ENCODE data around the gene WASL. TPM values are rescaled to one million over a fixed set of nuclear protein-coding genes. Genes with fewer than 3 reads are reported as not detected.

The WASL gene
- total RNA-seq, 2 donors from 2014 or later: 20.9 to 24.7 TPM

- H3K27me3 ChIP-seq: no peaks in the 10 kb centered on the region
- H3K4me3 ChIP-seq: no peak overlapping the region
- no peaks in the 10 kb centered on the region for H3K9me3 ChIP-seq
- peak overlapping the region in 1 of 2 donors; percentile 99 for H3K27ac ChIP-seq
- DNase-seq (ENCODE audit: low spot score): no peak
- no peaks in the 10 kb centered on the region for H3K36me3 ChIP-seq
- no peak for TF ChIP-seq CTCF (IDR thresholded peaks at IDR 0.05)
- H3K4me1 ChIP-seq: peaks cover 0 to 29% of the 10 kb centered on the region in 2 donors
Measured at GRCh38 chr7:123751821-123752220, 3.0 kb upstream of the WASL start.

GRCh38 chr7:123750389-123751230 lies 1.8 kb upstream of the WASL start:
- H3K36me3 ChIP-seq: no peaks in the 10 kb centered on the region
- H3K9me3 ChIP-seq: no peaks in the 10 kb centered on the region
- H3K4me3 ChIP-seq: peak overlapping the region in 1 of 2 donors; percentile 95
- H3K4me1 ChIP-seq: peaks cover 0 to 42% of the 10 kb centered on the region in 2 donors
- H3K27me3 ChIP-seq: no peaks in the 10 kb centered on the region
- peak overlapping the region; percentile 99 for H3K27ac ChIP-seq
- no peak for DNase-seq (ENCODE audit: low spot score)
- TF ChIP-seq CTCF (IDR thresholded peaks at IDR 0.05): no peak

- no peaks in the 10 kb centered on the region for H3K36me3 ChIP-seq
- H3K4me3 ChIP-seq: peak overlapping the region; percentile 92 to 95
- peak overlapping the region; percentile 99 for H3K27ac ChIP-seq
- peak; percentile 71 for DNase-seq (ENCODE audit: low spot score)
- H3K27me3 ChIP-seq: no peaks in the 10 kb centered on the region
- peaks cover 0 to 53% of the 10 kb centered on the region in 2 donors for H3K4me1 ChIP-seq
- no peak for TF ChIP-seq CTCF (IDR thresholded peaks at IDR 0.05)
- H3K9me3 ChIP-seq: no peaks in the 10 kb centered on the region
Measured at GRCh38 chr7:123749537-123749857, 694 bp upstream of the WASL start.

- Histone ChIP-seq H3K9me3 (no peaks in the 10 kb centered on the region), H3K36me3 (no peaks in the 10 kb centered on the region), H3K27ac (peak overlapping the region; percentile 99), H3K27me3 (no peaks in the 10 kb centered on the region), H3K4me1 (peaks cover 0 to 64% of the 10 kb centered on the region in 2 donors), H3K4me3 (peak overlapping the region; percentile 92 to 95)
- no peak for TF ChIP-seq CTCF (IDR thresholded peaks at IDR 0.05)
- peak; percentile 63 for DNase-seq (ENCODE audit: low spot score)
Measured at GRCh38 chr7:123748171-123748733, 551 bp downstream of the WASL start.

GRCh38 chr7:123747620-123748141 lies 1.1 kb downstream of the WASL start:
- peak; percentile 63 for DNase-seq (ENCODE audit: low spot score)
- peak overlapping the region; percentile 92 to 95 for H3K4me3 ChIP-seq
- peaks cover 0 to 70% of the 10 kb centered on the region in 2 donors for H3K4me1 ChIP-seq
- H3K9me3 ChIP-seq: no peaks in the 10 kb centered on the region
- no peaks in the 10 kb centered on the region for H3K36me3 ChIP-seq
- H3K27ac ChIP-seq: peak overlapping the region; percentile 99
- no peaks in the 10 kb centered on the region for H3K27me3 ChIP-seq
- no peak for TF ChIP-seq CTCF (IDR thresholded peaks at IDR 0.05)

All from right atrium auricular region (tissue), 2 donors.